C4-2B (cell line): ENCODE measurements around the gene SLC25A47.

Experiments
- ZFX ChIP-seq: fragments of 450-650 bp; IDR thresholded peaks from 2 replicates; pipeline ENCODE4 v1.6.1; 2017
- TF ChIP-seq, protein P1 (sequence below): fragments of 450-650 bp; conservative IDR thresholded peaks from 2 replicates; pipeline ENCODE4 v1.5.1; 2017; ENCODE audit warnings: mild to moderate bottlenecking

DNA sequence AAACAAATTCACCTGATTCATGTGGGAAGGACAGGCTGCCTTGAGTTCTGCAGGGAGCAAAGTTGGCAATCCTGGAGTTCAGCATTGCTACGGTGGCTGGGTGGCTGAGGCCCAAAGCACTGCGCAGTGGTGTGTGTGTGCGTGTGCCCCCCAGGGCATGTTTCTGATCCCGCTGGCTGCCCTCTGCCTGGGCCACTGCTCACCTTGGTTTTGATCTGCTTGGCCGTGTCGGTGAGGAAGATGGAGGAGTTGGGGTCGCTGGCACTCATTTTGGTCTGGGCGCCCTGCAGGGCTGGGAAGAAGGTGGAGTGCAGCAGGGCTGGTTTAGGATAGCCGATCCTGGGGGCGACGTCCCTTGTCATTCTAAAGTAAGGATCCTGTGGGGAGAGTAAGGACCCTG is 19.1 kb downstream of the SLC25A47 start:
- TF ChIP-seq, protein P1, sequence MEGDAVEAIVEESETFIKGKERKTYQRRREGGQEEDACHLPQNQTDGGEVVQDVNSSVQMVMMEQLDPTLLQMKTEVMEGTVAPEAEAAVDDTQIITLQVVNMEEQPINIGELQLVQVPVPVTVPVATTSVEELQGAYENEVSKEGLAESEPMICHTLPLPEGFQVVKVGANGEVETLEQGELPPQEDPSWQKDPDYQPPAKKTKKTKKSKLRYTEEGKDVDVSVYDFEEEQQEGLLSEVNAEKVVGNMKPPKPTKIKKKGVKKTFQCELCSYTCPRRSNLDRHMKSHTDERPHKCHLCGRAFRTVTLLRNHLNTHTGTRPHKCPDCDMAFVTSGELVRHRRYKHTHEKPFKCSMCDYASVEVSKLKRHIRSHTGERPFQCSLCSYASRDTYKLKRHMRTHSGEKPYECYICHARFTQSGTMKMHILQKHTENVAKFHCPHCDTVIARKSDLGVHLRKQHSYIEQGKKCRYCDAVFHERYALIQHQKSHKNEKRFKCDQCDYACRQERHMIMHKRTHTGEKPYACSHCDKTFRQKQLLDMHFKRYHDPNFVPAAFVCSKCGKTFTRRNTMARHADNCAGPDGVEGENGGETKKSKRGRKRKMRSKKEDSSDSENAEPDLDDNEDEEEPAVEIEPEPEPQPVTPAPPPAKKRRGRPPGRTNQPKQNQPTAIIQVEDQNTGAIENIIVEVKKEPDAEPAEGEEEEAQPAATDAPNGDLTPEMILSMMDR: no peak
- no peak for TF ChIP-seq ZFX
